Measurements from ENCODE around the gene ETV3L. TPM values are rescaled to one million over a fixed set of nuclear protein-coding genes. Genes with fewer than 3 reads are reported as not detected.
A peak's percentile ranks its signal among the peaks of the same experiment; 100 is the strongest.

ETV3L gene
- total and polyA plus RNA-seq, 2 of the 8 experiments (the other 6 are each of a cell fraction or from before 2014, with no cell fraction given) = 0.17 to 0.26 TPM

GRCh38 chr1:157086299-157086698 lies 13.3 kb downstream of the ETV3L start:
- Histone ChIP-seq H3K36me3 (ENCODE audit: control insufficient read depth in 2 of 4, insufficient read depth in 4 of 4, low read length in 3 of 4) (no peaks in the 10 kb centered on the region), H3K79me1 (ENCODE audit: low read depth, low read length) (no peaks in the 10 kb centered on the region), H2AFZ (ENCODE audit: low read length) (0 out of 2 replicates have a peak overlapping the region, but pooled peaks have one; percentile 65), H3K4me1 (replicated peaks in 1 of 4; ENCODE audit: control insufficient read depth in 3 of 4, insufficient read depth in 4 of 4, low read length in 3 of 4) (peaks cover 3 to 5% (median 4%) of the 10 kb centered on the region in 4 experiments; a peak in 4 of 7 replicates), H3K9me3 (ENCODE audit: insufficient read depth in 2 of 2, low read depth in 1 of 2, low read length in 1 of 2) (no peaks in the 10 kb centered on the region), H3K14ac (ENCODE audit: insufficient read length) (no peak overlapping the region), H3K27ac (ENCODE audit: low read depth, low read length) (no peak overlapping the region), H3K4ac (replicated peaks; ENCODE audit: insufficient read length, low read depth, low read length) (no peak overlapping the region), H3K56ac (replicated peaks; ENCODE audit: insufficient read length, low read depth, low read length) (no peak overlapping the region), H4K91ac (replicated peaks; ENCODE audit: insufficient read length, low read length) (no peak overlapping the region), H2BK5ac (ENCODE audit: low read depth, low read length) (no peak overlapping the region), H2AK5ac (ENCODE audit: low read depth, low read length) (no peak overlapping the region), H3K23ac (ENCODE audit: insufficient read length) (no peak overlapping the region), H4K20me1 (replicated peaks in 1 of 2; ENCODE audit: control insufficient read depth in 1 of 2, insufficient read depth in 2 of 2, low read length in 2 of 2) (no peaks in the 10 kb centered on the region), H4K8ac (ENCODE audit: extremely low read depth, insufficient read depth, low read length) (no peak overlapping the region), H4K5ac (ENCODE audit: insufficient read length, low read depth, low read length) (no peak overlapping the region), H2BK15ac (ENCODE audit: low read length) (no peak overlapping the region), H2BK20ac (ENCODE audit: low read length) (no peak overlapping the region), H3K9ac (replicated peaks in 1 of 4; ENCODE audit: extremely low read depth in 1 of 4, low read depth in 3 of 4, low read length in 3 of 4) (no peak overlapping the region), H2BK120ac (replicated peaks; ENCODE audit: low read depth, low read length) (no peak overlapping the region), H3K79me2 (ENCODE audit: control insufficient read depth in 1 of 2, insufficient read depth in 2 of 2, low read length in 2 of 2) (no peaks in the 10 kb centered on the region), H3K18ac (ENCODE audit: extremely low read depth, low read length) (no peak overlapping the region), H3K23me2 (ENCODE audit: low read depth, low read length) (no peaks in the 10 kb centered on the region), H2BK12ac (ENCODE audit: low read depth, low read length) (no peak overlapping the region), H3K27me3 (replicated peaks in 1 of 4; ENCODE audit: control insufficient read depth in 3 of 4, extremely low read depth in 1 of 4, insufficient read depth in 3 of 4, low read length in 3 of 4) (no peaks in the 10 kb centered on the region; a peak in 2 of 7 replicates), H3K4me3 (ENCODE audit: extremely low read depth in 1 of 4, insufficient read depth in 2 of 4, low read depth in 3 of 4, low read length in 4 of 4) (no peak overlapping the region), H3K4me2 (ENCODE audit: insufficient read depth in 1 of 2, low read depth in 2 of 2, low read length in 2 of 2) (peak overlapping the region; percentile 15 to 34; a peak in 2 of 4 replicates)
- WGBS, 2 experiments (ENCODE audit: extremely low coverage in 1 of 2, insufficient coverage in 1 of 2, insufficient read length in 1 of 2, insufficient replicate concordance in 2 of 2, low coverage in 1 of 2, low lambda C conversion rate in 2 of 2, missing lambda C conversion rate in 1 of 2) = 73% methylated on average over 5 of the region's 6 CpGs; no CpG with 5 or more reads in 1 of the 2 experiments
- ChIA-PET CTCF (ENCODE audit: partially characterized antibody) (interaction anchor here (0.7 to 7.7 kb wide), 8 partner anchors 13 to 115 kb away, joined by 3 to 218 read pairs (median 6); partner anchors contain the start of gene ETV3), POLR2A (ENCODE audit: partially characterized antibody) (no interaction called here)
- FAIRE-seq = no peak
- DNase-seq (ENCODE audit: low read depth in 1 of 2, low spot score in 2 of 2) = peak in 1 of 2 experiments; percentile 48
- TF ChIP-seq CEBPB (IDR thresholded peaks at IDR 0.05; ENCODE audit: low read depth, low read length) = peak; percentile 74
- TF ChIP-seq POU5F1 (IDR thresholded peaks at IDR 0.05; ENCODE audit: low read depth, low read length) = no peak
